Endometrial microvascular endothelial cells (primary cell): ENCODE results near the gene TMEM239. TPM values are rescaled to one million over a fixed set of nuclear protein-coding genes. Genes with fewer than 3 reads are reported as not detected.

Experiments used
- in situ Hi-C: cut with HindIII; loops from 2 replicates; pipeline ENCODE4 v1.10.0; 2017; ENCODE audit warnings: low sequenced_read_pairs, low pct_unique_long_range_greater_than_20kb; ENCODE audit errors: inconsistent ontology term
- total RNA-seq: library from RNA; depleted of rRNA; stranded (reverse); fragments of >200 nt; gene quantifications from one replicate; pipeline ENCODE4 v1.2.3, GENCODE V29; 2015; ENCODE audit errors: inconsistent ontology term

TMEM239 gene
- total RNA-seq, 1 donor from 2014 or later: not detected

DNA sequence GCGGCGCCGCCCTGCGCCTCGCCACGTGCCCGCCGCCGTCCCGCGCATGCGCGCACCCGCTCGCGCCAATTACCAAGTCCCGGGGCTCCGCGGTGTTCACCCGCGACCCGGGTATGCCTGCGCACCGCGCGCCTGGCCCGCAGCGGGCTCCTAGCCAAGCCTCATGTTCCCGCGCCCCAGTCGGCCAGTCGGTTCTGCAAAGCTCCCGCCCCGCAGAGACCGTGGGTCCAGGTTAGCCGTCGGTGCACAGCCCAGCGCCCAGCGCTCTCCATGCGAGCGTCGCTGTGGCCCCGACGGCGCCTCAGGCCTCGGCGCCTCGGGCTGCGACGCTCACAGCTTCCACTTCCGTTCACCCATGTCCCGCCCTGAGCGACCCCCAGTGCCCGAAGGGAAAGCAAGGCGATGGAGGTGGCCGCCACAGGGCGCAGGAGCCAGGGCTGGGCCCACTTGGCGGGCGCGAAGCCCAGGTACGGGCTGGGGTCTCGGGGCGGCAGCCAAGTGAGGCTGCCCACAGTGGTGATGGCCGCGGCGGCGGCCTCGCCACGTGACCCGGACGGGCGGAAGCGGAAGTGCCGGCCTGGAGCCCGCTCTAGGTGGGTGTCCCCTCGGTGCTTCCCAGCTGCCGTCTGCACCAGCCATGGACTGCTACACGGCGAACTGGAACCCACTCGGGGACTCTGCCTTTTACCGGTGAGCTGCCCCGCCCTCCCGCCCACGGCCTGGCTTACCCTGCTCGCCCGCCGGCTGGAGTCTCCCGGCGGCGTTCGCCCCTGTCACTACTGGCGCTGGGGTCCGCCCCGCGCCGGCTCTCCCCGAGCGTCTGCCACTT is 24.2 kb downstream of the TMEM239 start, which contains the start of the genes PCED1A and VPS16:
Gene PCED1A, minus strand, starts transcription at position 518 of the 829 bp plus-strand sequence. CDS start 743 bp downstream, outside the sequence.
Gene VPS16, plus strand, starts transcription at position 608 of the 829 bp plus-strand sequence. Its CDS starts 30 bp downstream, at position 638.
- in situ Hi-C loops: no loop called here

DNA sequence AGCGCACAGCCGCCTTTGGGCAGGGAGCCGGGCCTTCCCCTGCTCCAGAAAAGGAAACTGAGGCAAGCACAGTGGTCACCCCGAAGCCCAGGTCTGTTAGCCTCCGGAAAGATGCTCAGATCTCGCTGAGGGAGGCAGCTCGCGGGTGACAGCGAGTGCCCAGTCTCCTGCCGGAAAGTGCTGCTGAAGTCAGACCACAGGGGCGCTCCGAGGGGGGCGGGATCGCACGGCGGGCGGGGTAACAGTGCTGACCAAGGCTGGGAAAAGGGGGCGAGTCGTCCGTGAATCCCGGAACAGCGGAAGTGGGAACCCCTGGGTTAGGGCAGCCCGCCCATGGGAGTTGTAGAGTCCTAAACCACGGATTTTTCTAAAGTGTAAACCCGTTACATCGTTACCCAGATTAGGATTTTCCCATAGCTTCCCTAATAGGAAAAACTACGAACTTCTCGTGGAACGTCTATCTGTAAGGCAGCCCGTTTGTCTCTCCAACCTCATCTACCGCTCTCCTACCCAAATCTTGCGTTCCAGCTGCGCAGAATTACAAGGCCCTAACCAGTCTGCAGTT is 24.9 kb downstream of the TMEM239 start:
- in situ Hi-C loops: no loop called here

GRCh38 chr20:2845607-2846006 is 29.4 kb downstream of the TMEM239 start:
- in situ Hi-C loops: no loop called here

- in situ Hi-C loops: no loop called here
Observed at GRCh38 chr20:2846698-2847097, 30.5 kb downstream of the TMEM239 start.

GRCh38 chr20:2847802-2848201 is 31.6 kb downstream of the TMEM239 start:
- in situ Hi-C loops: no loop called here

DNA sequence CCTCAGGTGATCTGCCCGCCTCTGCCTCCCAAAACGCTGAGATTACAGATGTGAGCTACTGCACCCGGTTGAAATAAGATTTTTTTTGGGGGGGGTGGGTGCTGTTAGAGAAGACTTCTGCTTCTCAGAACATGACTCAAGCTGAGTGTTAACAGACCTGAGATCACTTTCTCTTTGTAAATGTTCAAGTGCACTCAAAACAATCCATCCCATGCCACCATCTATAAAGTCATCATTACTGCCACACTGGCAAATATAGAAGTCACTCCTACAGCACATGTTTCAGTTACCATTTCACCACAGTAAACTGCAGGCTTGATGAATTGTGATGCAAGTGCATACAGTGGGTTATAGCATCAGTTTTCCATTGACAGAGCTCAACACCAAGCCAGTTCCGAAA is 33.4 kb downstream of the TMEM239 start:
- in situ Hi-C loops: no loop called here

DNA sequence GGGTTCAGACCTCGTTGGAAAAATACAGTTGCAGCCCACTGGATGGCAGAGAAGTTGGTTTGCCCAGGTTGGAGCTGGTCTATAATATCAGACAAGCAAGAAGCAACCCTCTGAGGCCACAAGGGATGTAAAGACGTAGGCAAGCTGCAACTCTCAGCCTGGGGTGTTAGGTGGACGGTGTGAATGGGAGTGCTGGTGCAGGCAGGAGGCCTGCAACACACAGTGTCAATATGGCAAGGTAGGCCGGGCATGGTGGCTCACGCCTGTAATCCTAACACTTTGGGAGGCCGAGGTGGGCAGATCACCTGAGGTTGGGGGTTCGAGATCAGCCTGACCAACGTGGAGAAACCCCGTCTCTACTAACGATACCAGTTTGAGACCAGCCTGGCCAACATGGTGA is 34.9 kb downstream of the TMEM239 start:
- in situ Hi-C loops: no loop called here

GRCh38 chr20:2858591-2858990 is 42.4 kb downstream of the TMEM239 start:
- in situ Hi-C loops: no loop called here

DNA sequence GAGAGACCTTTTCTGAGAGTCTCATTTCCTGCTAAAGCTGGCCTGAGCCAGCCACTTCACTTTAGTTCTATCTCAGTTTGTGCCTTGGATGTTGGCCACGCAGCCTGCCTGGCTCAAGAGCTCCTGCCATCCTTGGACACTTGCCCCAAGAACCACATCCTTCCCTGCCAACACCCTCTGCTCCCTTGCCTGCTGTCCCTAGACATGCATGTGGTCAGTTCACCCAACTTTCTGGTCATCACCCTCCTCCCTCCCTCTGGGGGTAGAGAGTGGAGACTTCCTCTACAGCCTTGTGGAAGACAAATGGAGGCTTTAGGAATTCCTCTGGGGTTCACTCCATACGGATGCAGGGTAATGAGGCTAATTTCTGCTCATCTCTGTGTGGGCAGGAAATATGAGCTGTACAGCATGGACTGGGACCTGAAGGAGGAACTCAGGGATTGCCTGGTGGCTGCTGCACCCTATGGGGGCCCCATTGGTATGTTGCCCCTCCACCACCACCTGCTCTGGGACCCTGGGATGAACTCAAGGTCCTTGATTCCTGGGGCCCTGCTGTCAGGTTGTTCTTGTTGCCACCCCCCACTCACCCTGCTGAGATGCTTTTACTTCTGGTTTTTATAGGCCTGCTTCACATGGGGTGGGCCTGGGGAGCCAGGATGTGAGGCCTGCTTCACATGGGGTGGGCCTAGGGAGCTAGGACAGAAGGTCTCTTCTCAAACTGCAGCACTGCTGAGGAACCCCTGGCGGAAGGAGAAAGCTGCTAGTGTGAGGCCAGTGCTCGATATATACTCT is 43.4 kb downstream of the TMEM239 start:
- in situ Hi-C loops: no loop called here

GRCh38 chr20:2864626-2865025 is 48.5 kb downstream of the TMEM239 start:
- in situ Hi-C loops: no loop called here

DNA sequence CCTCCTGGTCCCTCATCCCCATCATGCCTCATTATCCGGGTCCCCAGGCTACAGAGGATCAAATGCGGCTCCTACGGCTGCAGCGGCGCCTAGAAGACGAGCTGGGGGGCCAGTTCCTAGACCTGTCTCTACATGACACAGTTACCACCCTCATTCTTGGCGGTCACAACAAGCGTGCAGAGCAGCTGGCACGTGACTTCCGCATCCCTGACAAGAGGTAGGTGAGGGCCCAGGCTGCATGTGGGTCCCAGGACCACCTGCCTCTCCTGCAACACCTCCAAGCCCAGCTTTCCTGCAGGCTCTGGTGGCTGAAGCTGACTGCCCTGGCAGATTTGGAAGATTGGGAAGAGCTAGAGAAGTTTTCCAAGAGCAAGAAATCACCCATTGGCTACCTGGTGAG is 48.9 kb downstream of the TMEM239 start:
- in situ Hi-C loops: no loop called here

- in situ Hi-C loops: no loop called here
Observed at GRCh38 chr20:2865630-2866029, 49.5 kb downstream of the TMEM239 start.

- in situ Hi-C loops: no loop called here
Observed at GRCh38 chr20:2866236-2866635, 50.1 kb downstream of the TMEM239 start.

DNA sequence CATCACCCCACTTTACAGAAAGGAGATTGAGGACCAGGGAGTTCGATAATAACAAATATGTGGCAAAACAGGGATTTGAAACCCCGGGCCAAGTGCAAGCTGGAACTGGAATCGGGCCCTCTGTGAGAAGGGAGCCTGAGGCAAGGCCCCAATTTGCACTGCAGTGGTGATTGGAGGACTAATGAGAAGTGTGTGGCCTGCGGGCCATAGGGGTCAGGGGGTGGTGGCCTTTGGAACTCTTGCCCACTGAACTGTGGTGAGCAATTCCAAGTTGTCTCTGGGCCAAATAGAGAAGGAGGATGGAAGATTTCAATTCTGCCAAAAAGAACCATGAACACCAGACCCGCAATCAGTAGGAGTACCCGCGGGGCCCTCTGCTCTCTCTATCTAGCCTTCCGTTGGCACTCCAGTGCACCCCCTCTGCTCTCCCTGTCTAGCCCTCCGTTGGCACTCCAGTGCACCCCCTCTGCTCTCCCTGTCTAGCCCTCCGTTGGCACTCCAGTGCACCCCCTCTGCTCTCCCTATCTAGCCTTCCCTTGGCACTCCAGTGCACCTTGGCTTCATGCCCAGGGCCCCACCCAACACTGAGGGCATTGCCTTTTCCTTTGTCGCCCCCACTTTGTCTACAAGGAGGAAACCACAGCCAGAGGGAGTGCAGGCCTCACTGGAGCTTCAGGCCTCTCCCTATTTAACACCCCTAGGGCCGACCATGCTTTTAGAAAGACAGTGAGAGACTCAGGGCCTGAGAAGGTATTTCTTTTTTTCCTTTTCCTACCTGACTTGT is 51.1 kb downstream of the TMEM239 start:
- in situ Hi-C loops: no loop called here

Other genes with a start within 250 kb of the TMEM239 start
- gene NOP56, start 163.7 kb upstream of the TMEM239 start, total RNA-seq: 190 TPM
- gene IDH3B, start 152.1 kb upstream of the TMEM239 start, total RNA-seq: 108 TPM
- 0.37 TPM for gene EBF4, start 123.6 kb upstream of the TMEM239 start, total RNA-seq
- 0.93 TPM for gene CPXM1, start 15.7 kb upstream of the TMEM239 start, total RNA-seq
- gene C20orf141, start 1.4 kb upstream of the TMEM239 start, total RNA-seq: not detected
- gene PCED1A, start 24.3 kb downstream of the TMEM239 start, total RNA-seq: 13.0 TPM
- gene VPS16, start 24.4 kb downstream of the TMEM239 start, total RNA-seq: 46.1 TPM
- gene PTPRA, start 57.1 kb downstream of the TMEM239 start, total RNA-seq: 53.5 TPM
- gene GNRH2, start 227.3 kb downstream of the TMEM239 start, total RNA-seq: not detected
- 46.9 TPM for gene MRPS26, start 229.7 kb downstream of the TMEM239 start, total RNA-seq